GM23248 (cell line): ENCODE data around the gene ARHGEF28. TPM values are rescaled to one million over a fixed set of nuclear protein-coding genes. Genes with fewer than 3 reads are reported as not detected.

ENCODE experiments used
- DNase-seq: peaks from one replicate; pipeline ENCODE4 v3.0.0-alpha.2; 2015
- H2AFZ ChIP-seq: fragments of 200-600 bp; sonication (generic); 2 replicates; pipeline ENCODE4 v1.6.1; 2016; ENCODE audit warnings: antibody characterized with exemption
- H3F3A ChIP-seq: fragments of 200-600 bp; sonication (generic); 2 replicates; pipeline ENCODE4 v1.6.1; 2016; ENCODE audit warnings: mild to moderate bottlenecking, antibody characterized with exemption, mixed run types; ENCODE audit not compliant: insufficient read depth
- H3K27ac ChIP-seq: fragments of 200-600 bp; sonication (generic); 2 replicates; pipeline ENCODE4 v1.5.1; 2016; ENCODE audit warnings: mild to moderate bottlenecking
- H3K27me3 ChIP-seq: fragments of 200-600 bp; sonication (generic); replicated peaks from 2 replicates; pipeline ENCODE4 v1.6.1; 2016; ENCODE audit warnings: mild to moderate bottlenecking; ENCODE audit not compliant: insufficient read depth
- H3K36me3 ChIP-seq: fragments of 200-600 bp; sonication (generic); 2 replicates; pipeline ENCODE4 v1.6.1; 2016; ENCODE audit warnings: low read depth, mild to moderate bottlenecking
- H3K4me1 ChIP-seq: fragments of 200-600 bp; sonication (generic); 2 replicates; pipeline ENCODE4 v1.6.1; 2016; ENCODE audit warnings: mild to moderate bottlenecking; ENCODE audit not compliant: insufficient read depth
- H3K4me2 ChIP-seq: fragments of 200-600 bp; sonication (generic); one replicate; pipeline ENCODE4 v1.6.1; 2016; ENCODE audit warnings: mild to moderate bottlenecking; ENCODE audit not compliant: unreplicated experiment
- H3K4me3 ChIP-seq: fragments of 200-600 bp; sonication (generic); 2 replicates; pipeline ENCODE4 v1.5.1; 2016; ENCODE audit warnings: mild to moderate bottlenecking
- H3K79me2 ChIP-seq: fragments of 200-600 bp; sonication (generic); 2 replicates; pipeline ENCODE4 v1.6.1; 2016; ENCODE audit warnings: mild to moderate bottlenecking; ENCODE audit not compliant: insufficient read depth
- H3K9ac ChIP-seq: fragments of 200-600 bp; sonication (generic); 2 replicates; pipeline ENCODE4 v1.6.1; 2016; ENCODE audit warnings: mild to moderate bottlenecking
- H3K9me2 ChIP-seq: fragments of 200-600 bp; sonication (generic); 2 replicates; pipeline ENCODE4 v1.6.1; 2016; ENCODE audit warnings: mixed run types, mild to moderate bottlenecking, moderate library complexity; ENCODE audit not compliant: insufficient read depth
- H3K9me3 ChIP-seq: fragments of 200-600 bp; sonication (generic); one replicate; pipeline ENCODE4 v1.6.1; 2017; ENCODE audit warnings: low read depth
- H4K20me1 ChIP-seq: fragments of 200-600 bp; sonication (generic); 2 replicates; pipeline ENCODE4 v1.6.0; 2016; ENCODE audit not compliant: insufficient read depth
- EZH2 ChIP-seq: fragments of 200-600 bp; sonication (generic); IDR thresholded peaks from 2 replicates; pipeline ENCODE4 v1.6.1; 2018; ENCODE audit warnings: antibody characterized with exemption, mild to moderate bottlenecking; ENCODE audit not compliant: insufficient read depth, poor library complexity, severe bottlenecking
- EZH2phosphoT487 ChIP-seq: fragments of 200-600 bp; sonication (generic); IDR thresholded peaks from 2 replicates; pipeline ENCODE4 v1.6.1; 2018; ENCODE audit warnings: antibody characterized with exemption, moderate library complexity, mild to moderate bottlenecking, low read depth; ENCODE audit not compliant: insufficient read depth
- WGBS, 2 experiments: methylation state at CpG; one replicate each; pipeline ENCODE4 v1.1.6; 2015 to 2017; ENCODE audit warnings: low lambda C conversion rate in 2 of 2, low coverage in 1 of 2; ENCODE audit errors: missing lambda C conversion rate in 2 of 2; 5-methylcytosine and 5-hydroxymethylcytosine counted together
- in situ Hi-C: fragments of 300-500 bp; cut with MboI; formaldehyde crosslinking; loops from 2 replicates; pipeline ENCODE4 v1.15.0; 2020
- polyA plus RNA-seq: library from polyadenylated mRNA; unstranded; fragments of >200 nt; fragmentation: Nextera tagmentation; extraction: Ambion mirVana; gene quantifications from 2 replicates; pipeline ENCODE4 v1.2.1, GENCODE V29; 2016
- total RNA-seq: library from RNA; depleted of rRNA; stranded (reverse); fragments of >200 nt; shearing (Covaris generic); gene quantifications from 2 replicates; pipeline ENCODE4 v1.2.3, GENCODE V29; 2014

ARHGEF28 gene
- total and polyA plus RNA-seq, 2 experiments from 2014 or later, result 5.0 to 9.6 TPM

DNA sequence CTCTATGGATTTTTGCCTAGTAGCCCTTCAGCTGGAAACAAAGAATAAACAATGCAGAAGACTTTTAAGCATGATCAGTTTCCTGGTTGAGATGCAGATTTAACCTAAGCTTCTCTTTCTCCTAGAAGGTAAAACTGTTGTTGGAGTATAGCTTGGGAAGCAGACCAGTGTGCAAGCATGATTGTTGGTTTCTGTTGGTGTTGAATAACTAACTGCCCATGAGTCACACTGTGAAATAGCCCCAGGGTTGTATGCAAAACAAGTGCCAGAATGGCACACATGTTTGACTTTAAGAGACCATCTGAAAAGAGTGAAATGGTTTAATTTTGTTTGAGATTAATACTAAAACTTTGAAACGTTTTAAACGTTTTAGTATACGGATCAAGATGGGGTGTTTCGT lies 227.1 kb downstream of the ARHGEF28 start:
- H3K4me3 ChIP-seq, result no peak overlapping the region
- H3K4me1 ChIP-seq, result peaks cover 18% of the 10 kb centered on the region
- H3K36me3 ChIP-seq, result 0 out of 2 replicates have a peak, but pooled peaks cover 5% of the 10 kb centered on the region
- no peaks in the 10 kb centered on the region for H3K27me3 ChIP-seq
- H3K79me2 ChIP-seq, result no peaks in the 10 kb centered on the region
- H3K9ac ChIP-seq, result no peak overlapping the region
- peak overlapping the region; percentile 44 for H3K27ac ChIP-seq
- 3 to 7% methylated on average over 4 of the region's 4 CpGs for WGBS, 2 experiments
- H4K20me1 ChIP-seq, result no peaks in the 10 kb centered on the region
- TF ChIP-seq EZH2 (no peak), EZH2phosphoT487 (no peak)
- H3K9me2 ChIP-seq, result no peaks in the 10 kb centered on the region
- in situ Hi-C loops, result no loop called here
- H3K9me3 ChIP-seq, result no peaks in the 10 kb centered on the region
- peak overlapping the region; percentile 17 for H3K4me2 ChIP-seq
- H2AFZ ChIP-seq, result no peak overlapping the region
- H3F3A ChIP-seq, result peaks cover 13% of the 10 kb centered on the region; the same call in 1 of the 2 replicates
- peak; percentile 84 for DNase-seq

DNA sequence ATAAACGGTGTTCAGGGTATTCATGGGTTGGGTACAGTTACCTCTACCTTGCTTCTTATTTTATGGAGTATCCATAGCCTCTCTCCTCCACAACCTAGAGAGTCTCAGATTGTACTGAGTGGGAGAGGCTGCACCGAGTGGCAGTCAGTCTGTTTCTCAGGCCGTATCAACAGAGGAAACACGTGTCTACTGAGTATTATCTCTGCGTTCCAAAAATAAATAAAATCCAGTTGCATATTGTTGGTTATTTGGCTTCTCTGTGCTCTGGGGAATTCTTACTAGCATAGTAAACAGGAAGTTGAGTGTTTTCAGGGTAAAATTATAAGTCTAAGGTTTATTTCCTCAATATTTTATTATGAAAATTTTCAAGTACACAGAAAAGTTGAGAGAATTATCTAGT lies 231.0 kb downstream of the ARHGEF28 start:
- Histone ChIP-seq H3K4me2 (no peak overlapping the region), H3K79me2 (no peaks in the 10 kb centered on the region), H3K27ac (no peak overlapping the region), H3F3A (peaks cover 13% of the 10 kb centered on the region; the same call in 1 of the 2 replicates), H3K36me3 (0 out of 2 replicates have a peak, but pooled peaks cover 4% of the 10 kb centered on the region), H3K9me3 (no peaks in the 10 kb centered on the region), H4K20me1 (no peaks in the 10 kb centered on the region), H3K9me2 (no peaks in the 10 kb centered on the region), H3K4me1 (peaks cover 27% of the 10 kb centered on the region), H3K4me3 (no peak overlapping the region), H3K9ac (no peak overlapping the region), H2AFZ (no peak overlapping the region), H3K27me3 (no peaks in the 10 kb centered on the region)
- peak; percentile 11 for DNase-seq
- 14 to 20% methylated on average over 5 of the region's 5 CpGs for WGBS, 2 experiments
- no peak for TF ChIP-seq EZH2phosphoT487
- TF ChIP-seq EZH2, result no peak
- in situ Hi-C loops, result no loop called here

DNA sequence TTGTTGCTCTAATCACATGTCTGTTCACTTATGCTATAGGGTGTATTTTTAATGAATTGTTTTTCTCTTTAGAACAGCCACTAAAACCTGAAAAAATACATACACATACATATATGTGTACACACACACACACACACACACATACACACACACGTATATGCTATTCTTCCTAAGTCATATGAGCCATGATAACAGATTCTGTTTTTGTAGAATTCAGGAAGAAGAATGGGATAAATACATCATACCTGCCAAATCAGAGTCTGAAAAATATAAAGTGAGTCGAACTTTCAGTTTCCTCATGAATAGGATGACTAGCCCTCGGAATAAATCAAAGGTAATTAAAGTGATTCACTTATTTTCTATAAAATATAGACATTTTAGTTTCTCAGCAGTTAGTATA lies 231.4 kb downstream of the ARHGEF28 start:
- Histone ChIP-seq H3K4me1 (peaks cover 31% of the 10 kb centered on the region), H3K9me3 (no peaks in the 10 kb centered on the region), H2AFZ (no peak overlapping the region), H3K36me3 (0 out of 2 replicates have a peak, but pooled peaks cover 4% of the 10 kb centered on the region), H3K4me3 (no peak overlapping the region), H3K9ac (no peak overlapping the region), H3F3A (peaks cover 11% of the 10 kb centered on the region; the same call in 1 of the 2 replicates), H3K9me2 (no peaks in the 10 kb centered on the region), H4K20me1 (no peaks in the 10 kb centered on the region), H3K27ac (no peak overlapping the region), H3K4me2 (no peak overlapping the region), H3K27me3 (no peaks in the 10 kb centered on the region), H3K79me2 (no peaks in the 10 kb centered on the region)
- TF ChIP-seq EZH2, result no peak
- TF ChIP-seq EZH2phosphoT487, result no peak
- in situ Hi-C loops, result no loop called here
- WGBS, 2 experiments, result 78 to 81% methylated on average over 3 of the region's 3 CpGs
- DNase-seq, result no peak

DNA sequence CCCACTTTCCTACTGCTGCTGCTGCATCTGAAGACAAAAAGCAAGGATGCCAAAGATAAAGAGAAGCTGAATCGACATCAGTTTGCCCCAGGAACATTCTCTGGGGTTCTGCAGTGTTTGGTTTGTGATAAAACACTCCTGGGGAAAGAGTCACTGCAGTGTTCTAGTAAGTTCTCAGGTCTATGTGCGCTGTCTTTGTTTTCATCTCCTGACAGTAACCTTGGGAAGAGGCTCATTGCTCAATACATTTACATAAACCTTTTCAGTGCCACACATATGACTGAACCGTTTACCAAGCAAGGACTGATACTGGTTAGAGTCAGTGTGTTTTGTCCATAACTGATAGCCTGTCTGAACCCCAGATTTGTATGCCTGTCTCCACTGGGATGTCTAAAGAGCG lies 232.1 kb downstream of the ARHGEF28 start:
- Histone ChIP-seq H3K4me1 (peaks cover 26% of the 10 kb centered on the region), H4K20me1 (no peaks in the 10 kb centered on the region), H3K9ac (no peak overlapping the region), H3K27ac (no peak overlapping the region), H3K27me3 (no peaks in the 10 kb centered on the region), H3K36me3 (0 out of 2 replicates have a peak, but pooled peaks cover 4% of the 10 kb centered on the region), H3K4me2 (no peak overlapping the region), H3K9me3 (no peaks in the 10 kb centered on the region), H3K9me2 (no peaks in the 10 kb centered on the region), H3K4me3 (no peak overlapping the region), H3K79me2 (no peaks in the 10 kb centered on the region), H2AFZ (no peak overlapping the region), H3F3A (peaks cover 5% of the 10 kb centered on the region; the same call in 1 of the 2 replicates)
- TF ChIP-seq EZH2phosphoT487 (no peak), EZH2 (no peak)
- WGBS, 2 experiments, result 85 to 88% methylated on average over 4 of the region's 4 CpGs
- DNase-seq, result no peak
- in situ Hi-C loops, result no loop called here
